HG03439 (cell line): Measurements from ENCODE around the gene CHD5.

Source experiments
- ATAC-seq: cut with Tn5 transposase; IDR thresholded peaks from one replicate; pipeline ENCODE4 v1.9.1; 2021; ENCODE audit warnings: mild to moderate bottlenecking, moderate library complexity; ENCODE audit not compliant: unreplicated experiment

CHD5 gene

DNA sequence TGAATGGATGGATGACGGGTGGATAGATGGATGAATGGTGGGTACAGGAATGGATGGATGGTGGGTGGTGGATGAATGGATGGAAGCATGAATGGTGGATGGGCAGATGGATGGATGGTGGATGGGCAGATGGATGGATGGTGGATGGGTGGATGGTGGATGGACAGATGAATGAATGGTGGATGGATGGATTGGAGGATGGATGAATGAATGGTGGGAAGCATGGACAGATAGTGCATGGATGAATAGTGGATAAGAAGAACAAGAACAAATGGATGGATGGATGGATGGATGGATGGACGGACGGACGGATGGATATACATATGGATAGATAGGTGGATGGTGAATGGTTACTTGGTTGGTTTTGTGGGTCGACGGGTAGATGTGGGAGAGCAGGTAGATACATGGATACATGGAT, 4.7 kb downstream of the CHD5 start:
- no peak for ATAC-seq

DNA sequence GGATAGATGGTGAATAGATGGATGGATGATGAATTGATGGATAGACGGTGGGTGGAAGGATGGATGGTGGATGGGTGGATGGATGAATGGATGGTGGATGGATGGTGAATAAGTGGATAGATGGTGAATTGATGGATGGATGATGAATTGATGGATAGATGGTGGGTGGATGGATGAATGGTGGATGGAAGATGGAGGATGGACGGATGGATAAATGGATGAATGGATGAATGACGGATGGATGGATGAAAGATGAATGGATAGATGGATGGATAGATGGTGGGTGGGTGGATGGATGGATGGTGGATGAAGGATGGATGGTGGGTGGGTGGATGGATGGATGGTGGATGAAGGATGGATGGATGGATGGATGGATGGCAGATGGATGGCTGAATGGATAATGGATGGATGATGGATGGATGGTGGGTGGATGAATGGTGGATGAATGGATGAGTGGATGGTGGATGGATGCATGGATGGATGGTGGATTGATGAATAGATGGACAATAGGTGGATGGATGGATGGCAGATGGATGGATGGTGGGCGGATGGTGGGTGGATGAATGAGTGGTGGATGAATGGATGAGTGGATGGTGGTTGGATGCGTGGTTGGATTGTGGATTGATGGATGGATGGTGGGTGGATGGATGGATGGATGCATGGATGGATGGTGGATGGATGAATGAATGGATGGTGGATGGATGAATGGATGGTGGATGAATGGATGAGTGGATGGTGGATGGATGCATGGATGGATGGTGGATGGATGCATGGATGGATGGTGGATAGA, 5.3 kb downstream of the CHD5 start:
- ATAC-seq, result no peak

DNA sequence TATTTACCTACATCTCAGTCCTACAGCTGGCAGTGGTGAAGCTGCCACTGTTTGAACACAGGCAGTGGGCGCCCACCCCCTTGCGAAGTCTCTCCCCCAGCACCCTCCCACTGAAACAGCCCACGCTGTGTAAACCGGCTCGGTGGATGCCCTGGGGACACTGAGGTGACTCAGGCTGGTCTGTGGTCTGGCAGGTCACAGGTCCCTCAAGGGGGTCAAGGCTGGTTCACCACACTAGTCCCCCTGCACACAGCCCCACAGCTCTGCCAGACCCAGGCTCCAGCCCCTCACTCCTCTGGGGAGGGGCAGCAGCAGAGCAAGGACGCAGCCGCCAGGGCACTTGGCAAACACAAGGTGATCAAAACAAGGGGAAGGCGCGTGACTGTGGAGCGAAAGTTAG, 7.6 kb downstream of the CHD5 start:
- ATAC-seq, result no peak

DNA sequence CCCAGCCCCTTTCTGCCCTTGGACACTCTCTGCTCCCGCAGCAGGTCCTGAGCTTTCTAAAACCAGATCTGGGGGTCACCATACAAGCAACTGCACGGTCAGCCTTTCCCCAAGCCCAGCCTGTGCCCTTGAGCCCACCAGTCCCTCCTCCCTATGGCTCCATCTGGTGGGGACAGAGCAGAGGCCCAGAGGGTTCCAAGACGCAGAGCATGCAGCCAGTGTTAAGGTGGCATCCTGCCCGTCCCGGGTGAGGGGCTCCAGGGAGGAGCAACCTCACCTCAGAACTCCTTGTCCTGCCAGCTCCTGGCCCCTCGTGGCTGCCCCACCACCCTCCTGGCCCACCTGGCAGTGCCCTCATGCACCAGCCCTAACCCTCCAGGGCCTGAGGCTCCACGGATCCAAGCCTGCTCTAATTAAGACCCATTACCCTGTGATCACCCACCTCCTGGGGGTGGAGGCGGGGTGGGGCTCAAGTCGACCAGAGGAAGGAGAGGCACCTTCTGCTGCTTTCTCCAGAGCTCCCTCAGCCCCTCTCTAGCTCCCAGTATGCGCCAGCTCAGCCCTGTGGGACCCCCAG, 8.5 kb downstream of the CHD5 start:
- no peak for ATAC-seq

GRCh38 chr1:6170742-6171201, 9.3 kb downstream of the CHD5 start:
- ATAC-seq, result no peak

GRCh38 chr1:6170116-6170741, 9.9 kb downstream of the CHD5 start:
- ATAC-seq, result no peak

DNA sequence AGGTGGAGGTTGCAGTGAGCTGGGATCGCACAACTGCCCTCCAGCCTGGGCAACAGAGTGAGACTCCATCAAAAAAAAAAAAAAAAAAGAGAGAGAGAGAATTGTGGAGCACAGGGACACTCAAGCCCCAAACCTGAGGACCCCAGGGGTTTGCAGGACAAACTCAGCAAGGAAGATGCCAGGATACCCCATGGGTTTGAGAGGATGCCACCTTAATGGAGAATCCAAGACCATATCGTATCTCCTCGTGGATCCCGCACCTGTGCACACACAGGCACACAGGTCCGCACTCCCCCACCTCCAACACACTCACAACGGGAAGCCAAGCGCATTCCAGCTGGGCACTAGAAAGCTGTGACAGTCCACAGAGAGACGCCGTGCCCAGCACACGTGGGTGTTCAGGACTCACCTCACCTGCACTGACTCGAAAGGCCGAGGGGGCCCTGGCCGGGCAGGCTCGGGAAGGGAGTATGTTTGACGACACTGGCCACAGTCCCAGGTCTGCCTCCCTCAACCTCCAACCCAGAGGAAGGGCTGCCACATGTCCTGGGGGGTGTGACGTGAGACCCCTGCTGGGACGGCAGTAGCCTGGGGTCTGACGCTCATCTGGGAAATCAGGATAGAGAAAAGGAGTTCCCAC, 11.1 kb downstream of the CHD5 start:
- no peak for ATAC-seq

DNA sequence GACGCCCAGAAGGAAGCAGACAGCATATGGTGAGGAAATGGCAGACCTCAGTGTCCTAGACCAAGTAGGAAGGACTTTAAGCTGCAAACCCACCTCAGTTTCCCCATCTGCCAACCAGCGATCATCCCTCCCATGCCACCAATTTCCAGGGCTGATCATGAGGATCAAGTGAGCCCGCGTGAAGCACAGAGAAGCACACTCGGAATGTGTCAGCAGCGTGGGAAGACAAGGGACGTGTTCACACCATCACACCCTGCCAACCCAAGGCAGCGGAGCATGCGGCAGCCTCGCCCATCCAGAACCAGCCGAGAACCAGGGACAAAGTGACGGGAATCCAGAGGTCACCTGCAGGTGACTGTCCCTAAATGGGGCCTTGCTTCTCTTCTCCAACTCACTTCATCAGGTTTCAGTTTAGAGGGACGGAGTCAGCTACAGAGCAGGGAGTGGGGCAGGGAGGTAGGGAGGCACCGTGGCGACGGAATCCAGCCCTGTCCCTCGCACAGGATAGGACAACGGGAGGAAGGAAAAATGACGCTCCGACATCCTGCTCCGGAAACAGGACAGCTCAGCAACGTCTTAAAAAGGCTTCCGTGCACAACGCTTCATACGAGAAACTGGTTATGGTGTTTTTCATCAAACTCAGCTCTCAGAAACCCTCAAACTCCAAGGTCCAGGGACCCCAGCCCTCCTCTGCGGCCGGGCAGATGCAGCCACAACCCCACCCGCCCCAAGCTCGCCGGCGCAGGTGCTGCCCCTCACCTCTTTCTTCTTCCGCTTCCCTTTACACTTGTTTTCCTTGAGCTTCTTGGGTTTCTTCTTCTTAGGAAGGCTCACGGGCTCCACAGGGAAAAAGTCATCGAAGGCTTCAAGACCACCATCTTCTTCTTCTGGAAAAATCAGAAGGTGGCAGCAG, 12.5 kb downstream of the CHD5 start:
- ATAC-seq, result no peak

GRCh38 chr1:6166655-6167390, 13.3 kb downstream of the CHD5 start:
- ATAC-seq, result no peak

DNA sequence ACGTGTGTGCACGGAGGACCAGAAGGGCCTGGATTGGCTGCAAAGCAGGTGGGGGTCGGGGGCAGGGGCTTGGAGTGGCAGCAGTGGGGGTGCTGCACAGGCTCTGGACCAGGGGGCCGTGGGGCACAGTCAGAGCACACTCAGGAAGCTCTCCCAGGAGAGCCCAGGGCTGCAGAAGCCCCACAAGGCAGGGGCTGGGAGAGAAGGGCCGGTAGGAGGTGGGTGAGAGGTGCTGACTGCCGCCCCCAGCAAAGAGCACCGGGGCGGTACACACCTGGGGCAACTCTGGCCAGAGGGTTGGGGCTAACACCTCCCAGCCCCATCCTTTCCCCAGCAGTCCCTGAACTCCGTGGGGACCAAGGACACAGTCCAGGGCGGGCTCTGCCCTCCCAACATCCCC, 13.9 kb downstream of the CHD5 start:
- ATAC-seq, result no peak

- ATAC-seq, result no peak
Measured at GRCh38 chr1:6165441-6165985, 14.6 kb downstream of the CHD5 start.

GRCh38 chr1:6165027-6165426, 15.1 kb downstream of the CHD5 start:
- no peak for ATAC-seq

DNA sequence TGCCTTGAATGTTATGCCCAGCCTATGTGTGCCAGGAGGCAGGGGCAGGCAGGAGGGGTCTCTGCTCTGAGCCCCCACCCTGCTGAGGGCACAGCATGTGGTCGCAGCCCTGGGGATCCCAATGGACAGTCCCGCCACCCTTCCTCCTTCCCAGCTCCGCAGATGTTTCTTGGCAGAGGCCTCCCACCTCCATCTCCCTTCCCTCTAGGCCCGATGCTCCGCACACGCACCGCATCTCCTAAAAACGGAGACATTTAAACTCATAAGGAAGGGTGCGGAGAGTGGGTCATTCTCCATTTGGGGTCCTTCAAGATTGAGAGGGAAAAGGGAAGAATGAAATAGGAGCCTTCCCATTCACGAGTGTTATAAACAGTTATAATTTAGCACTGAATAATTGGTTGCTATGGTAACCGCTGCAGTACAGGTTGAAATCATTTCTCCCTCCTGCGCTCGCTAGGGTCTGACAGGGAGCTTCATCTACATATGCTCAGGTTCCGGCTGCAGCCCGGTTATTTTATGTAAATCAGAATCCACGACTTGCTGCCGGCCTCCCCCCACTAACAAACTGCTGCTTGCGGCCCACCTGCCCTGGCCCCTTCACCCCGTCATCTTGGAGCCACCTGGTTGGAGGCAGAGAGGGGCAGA, 16.0 kb downstream of the CHD5 start:
- ATAC-seq, result no peak

GRCh38 chr1:6163191-6163972, 16.7 kb downstream of the CHD5 start:
- no peak for ATAC-seq

DNA sequence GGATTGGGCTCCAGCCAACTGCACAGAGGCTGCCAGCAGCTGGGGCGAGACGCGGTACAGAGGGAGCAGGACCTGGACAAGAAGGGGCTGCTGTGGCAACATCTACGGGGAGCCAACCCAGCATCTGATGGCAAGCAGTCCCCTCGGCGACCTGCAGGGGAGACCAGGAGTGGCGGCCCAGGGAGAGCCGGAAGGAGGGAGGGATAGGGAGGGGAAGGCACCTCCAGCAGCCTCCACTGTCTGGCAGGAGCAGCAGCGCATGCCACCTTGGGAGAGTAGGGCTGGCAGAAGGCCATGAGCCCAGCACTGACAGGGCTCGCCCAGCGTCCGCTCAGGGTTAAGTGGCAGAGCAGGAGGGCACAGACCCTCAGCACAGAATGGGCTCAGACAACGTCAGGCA, 17.3 kb downstream of the CHD5 start:
- no peak for ATAC-seq

GRCh38 chr1:6162341-6162740, 17.8 kb downstream of the CHD5 start:
- ATAC-seq, result no peak

DNA sequence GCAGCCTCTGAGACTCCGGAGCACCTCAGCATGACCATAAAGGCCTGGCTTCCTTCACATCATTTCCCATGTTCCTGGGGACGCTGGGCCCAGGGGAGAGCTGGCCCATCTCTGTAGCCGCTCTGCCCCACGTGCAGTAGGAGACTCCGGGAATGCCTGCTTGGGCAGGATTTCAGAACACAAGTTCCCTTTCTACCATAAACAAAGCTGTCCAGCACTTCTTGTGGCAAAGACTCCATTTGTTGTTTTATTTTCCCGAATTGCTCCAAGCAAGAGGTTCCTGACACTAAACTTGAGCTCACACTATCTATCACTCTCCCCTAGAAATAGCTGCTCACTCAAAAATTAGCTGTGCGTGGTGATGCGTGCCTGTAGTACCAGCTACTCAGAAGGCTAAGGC, 21.9 kb downstream of the CHD5 start:
- no peak for ATAC-seq

- ATAC-seq, result no peak
Measured at GRCh38 chr1:6157528-6158174, 22.5 kb downstream of the CHD5 start.
